Fibroblast of peridontal ligament (primary cell): ENCODE measurements around the gene JAZF1.
A peak's percentile ranks its signal among the peaks of the same experiment; 100 is the strongest.

Experiments
- DNase-seq: peaks from one replicate; pipeline ENCODE4 v3.0.0-alpha.2; 2010; ENCODE audit errors: extremely low read depth

Gene JAZF1

DNA sequence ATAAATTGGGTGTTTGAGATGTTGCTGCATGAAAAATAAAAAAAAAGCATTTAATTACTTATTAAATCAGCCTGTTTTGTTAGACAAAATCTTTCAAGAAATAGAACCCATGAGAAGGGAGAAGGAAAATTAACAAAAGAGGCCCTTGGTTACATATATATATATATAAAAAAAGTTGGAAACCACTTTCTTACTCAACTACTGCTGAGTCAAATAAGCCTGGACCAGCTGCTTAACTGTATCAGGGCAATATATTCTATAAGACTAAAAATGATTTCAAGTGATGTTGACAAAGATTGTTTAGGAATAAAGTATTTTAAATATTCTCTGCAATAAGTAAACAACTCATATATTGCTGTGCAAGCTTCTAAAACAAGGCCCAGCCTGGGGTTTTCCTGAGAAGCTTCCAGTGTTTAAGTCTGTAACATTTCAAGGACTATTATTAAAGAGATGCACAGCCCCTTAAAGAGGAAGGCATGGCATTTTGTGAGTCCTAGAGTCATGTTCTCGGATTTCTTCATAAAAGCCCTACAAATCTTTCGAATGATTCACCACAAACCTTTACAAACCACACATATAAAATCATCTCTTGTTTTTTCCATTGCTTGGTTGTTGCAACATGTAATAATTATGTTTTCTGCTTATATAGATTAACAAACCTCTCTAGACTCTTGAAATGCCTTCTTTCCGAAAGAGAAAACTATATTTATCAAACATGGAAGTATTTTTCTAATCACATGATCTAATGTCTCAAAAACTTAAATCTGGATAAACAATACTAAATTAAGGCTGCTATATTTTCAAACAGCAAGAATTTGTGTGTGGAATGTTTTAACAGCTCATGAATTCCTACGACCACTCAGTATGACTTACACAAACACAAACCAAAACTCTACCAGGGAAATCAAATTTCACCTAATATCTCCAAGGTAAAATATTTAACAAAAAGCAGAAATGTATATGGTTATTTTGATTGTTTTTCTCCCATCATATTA, 14.3 kb downstream of the JAZF1 start:
- peak; percentile 92 for DNase-seq

DNA sequence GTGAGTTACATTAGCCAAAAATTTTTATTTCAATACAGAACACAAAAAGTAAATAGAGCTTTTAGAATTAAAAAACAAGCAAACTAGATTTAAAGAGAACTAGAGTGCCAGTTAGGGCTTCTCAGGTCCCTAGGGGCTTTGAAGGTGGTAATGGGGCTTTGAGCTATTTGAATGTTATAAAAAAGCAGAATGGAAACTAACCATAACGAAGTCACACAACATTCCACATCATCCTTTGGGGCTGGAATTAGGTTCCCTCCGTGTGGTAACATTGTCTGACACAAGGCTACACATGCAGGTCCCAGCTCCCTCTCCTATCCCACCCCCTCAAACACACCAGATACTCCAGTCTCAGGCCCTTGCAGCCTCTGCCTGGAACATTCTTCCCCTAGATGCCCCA, 15.3 kb downstream of the JAZF1 start:
- no peak for DNase-seq

- peak; percentile 95 for DNase-seq
Observed at GRCh38 chr7:28163949-28164348, 16.6 kb downstream of the JAZF1 start.

GRCh38 chr7:28161331-28161730, 19.3 kb downstream of the JAZF1 start:
- no peak for DNase-seq

DNA sequence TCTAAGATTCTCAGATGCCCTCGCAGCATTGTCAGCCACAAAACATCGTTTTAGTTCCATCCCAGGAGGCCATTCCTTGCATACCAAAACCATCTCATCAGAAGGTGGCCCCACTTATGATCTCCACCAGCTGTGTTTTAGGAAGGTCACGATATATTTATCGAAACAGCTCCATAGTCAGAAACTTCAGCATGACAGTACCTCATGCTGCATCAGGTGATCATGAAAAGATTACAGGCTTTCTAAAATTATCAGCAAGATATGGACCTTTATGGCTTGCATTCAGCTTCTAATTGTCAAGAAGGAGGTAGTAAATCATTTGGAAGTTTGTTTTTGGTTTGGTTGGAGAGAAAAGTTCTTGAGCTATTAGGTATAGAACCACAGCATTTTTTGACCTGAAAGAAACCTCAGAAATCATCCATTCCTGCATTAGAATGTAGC, 20.0 kb downstream of the JAZF1 start:
- DNase-seq, result no peak

- no peak for DNase-seq
Observed at GRCh38 chr7:28157831-28158416, 22.7 kb downstream of the JAZF1 start.

DNA sequence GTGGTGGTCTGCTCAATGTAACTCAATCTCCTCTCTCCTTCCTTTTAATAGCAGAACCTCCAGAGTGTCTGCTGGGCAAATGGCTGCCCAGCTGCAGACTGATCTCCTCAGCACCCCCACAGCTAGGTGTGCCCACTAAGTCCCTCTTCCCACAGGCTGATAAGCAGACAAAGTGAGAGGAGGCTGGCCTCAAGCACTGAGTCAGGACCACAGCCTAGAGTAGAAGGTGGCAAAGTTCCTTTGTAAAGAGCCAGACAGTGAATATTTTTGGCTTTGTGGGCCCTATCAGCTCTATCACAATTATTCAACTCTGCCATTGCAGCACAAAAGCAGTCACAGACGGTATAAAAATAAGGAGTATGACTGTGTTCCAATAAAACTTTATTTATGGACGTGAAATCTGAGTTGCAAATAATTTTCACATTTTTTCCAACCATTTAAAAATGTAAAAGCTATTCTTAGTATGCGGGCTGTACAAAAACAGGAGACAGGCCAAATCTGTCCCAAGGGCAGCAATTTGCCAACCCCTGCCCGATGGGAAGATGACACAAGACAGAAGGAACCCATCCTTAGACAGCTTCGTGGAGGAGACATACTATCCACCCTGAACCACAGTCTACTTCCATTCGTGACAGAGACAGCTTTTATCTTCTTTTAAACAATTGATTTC, 23.4 kb downstream of the JAZF1 start:
- no peak for DNase-seq

DNA sequence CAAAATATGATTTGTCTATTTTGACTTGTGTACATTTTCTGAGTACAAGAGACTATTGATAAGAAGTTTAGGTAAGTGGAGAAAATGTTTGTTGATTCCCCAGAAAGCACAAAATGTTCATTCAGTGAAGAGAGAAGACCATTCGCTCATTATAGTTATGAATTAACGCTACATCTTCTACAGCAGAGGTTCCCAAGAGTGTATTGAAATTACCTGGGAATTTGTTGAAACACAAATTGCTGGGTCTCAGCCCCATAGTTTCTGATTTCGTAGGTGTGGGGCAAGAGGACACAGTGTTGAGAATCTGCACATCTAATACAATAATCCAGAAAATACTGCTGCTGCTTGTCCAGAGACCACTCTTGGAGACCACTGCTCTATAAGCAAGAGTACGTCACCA, 24.2 kb downstream of the JAZF1 start:
- DNase-seq, result no peak

DNA sequence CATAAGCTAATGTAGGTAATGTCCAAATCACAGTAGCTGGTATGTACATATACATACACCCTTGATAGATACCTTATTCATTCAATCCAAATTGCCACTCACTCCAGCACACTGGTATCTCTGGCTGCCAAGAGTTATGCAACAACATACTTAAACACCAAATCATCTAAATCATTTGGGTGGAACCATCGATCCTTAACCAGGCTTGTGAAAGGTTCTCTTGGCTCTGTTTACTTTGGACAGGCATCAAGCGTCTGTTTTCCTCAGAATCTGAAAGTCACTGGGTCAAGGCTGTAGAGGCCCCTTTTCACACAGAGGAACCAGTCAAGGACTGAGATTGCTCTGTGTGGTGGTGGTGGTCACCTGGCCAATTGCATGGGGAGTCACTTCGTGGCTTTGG, 24.6 kb downstream of the JAZF1 start:
- peak; percentile 91 for DNase-seq

DNA sequence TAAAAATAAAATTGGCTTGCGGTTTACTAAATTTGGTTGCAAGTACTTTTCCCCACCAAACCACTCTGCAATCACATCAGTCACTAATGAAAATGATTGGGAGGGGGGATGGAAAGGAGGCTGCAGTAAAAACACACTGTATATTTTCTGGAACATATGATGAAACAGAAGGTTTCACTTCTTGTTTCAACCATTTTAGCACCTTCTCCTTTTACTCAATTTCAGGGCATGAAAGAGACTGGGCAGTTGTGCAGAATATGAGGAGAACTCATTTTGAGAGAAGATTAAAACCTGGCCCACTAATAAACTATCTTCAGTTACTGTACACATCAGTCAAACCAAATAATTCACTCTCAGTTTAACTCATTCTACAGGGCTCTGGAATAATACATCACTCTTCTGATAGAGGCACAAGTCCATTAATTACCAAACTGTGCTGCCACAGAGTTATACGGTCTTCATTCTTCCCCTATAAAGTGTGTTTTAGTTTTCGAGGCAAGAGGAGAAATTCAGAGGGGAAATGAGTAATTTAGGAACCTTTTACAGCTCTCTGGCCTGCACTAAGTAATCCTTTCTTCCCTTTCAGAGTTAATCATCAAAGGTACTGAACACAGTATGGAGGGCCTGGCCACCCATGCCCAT, 25.5 kb downstream of the JAZF1 start:
- DNase-seq, result peak; percentile 34

GRCh38 chr7:28152594-28152993, 28.0 kb downstream of the JAZF1 start:
- no peak for DNase-seq

DNA sequence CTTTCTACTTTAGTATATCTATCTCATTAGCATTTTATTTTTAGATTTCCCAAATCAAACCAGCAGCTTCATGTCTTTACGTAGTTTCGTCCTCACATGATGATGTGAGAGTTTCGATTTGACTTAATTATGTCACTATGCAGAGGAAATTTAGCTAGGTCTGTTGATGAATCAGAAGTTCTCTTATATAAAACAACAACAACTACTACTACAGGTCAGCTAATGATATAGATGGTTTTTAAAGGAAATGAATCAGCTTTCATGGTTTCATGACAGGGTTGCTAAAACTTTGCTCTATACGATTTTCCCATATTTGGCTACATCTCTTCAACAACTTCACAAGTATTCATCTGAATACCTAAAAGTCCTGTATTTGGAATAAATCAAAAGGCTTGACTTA, 28.6 kb downstream of the JAZF1 start:
- peak; percentile 19 for DNase-seq

DNA sequence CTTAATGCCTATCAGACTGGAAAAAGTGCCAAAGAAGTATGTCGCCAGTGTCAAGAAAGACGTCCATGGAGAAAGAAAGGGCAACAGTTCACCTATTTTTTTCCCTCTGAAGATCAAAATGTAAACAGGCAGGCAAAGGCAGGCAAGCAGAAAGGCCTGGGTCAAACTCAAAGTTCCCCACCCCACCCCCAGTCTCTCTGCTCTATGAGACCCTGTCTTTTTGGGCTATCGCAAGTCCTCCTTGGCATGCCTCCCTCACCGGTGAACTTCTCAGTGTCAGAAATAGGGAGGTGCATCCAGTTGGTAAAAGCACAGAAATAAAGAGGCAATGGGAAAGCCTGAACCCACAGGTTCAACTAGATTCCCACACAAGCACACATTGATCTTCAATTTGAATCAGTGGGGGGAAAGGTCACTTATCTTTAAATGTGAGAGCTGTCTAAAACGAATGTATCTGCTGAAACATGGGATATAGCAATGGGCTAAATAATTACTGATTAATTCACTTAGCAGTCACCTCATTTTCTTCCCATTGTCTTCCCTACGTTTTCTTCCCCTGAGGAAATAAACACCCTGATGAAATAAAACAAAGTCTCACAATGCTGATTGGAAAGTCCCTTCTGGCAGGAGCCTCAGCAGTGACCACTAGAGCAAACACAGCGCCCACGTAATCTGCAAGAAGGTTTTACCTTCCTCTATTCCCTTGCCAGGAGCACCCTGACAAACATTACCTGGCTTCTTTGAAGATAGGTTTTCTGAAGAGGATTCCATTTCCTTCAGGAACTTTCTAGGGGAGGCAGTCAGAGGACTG, 31.1 kb downstream of the JAZF1 start:
- no peak for DNase-seq

DNA sequence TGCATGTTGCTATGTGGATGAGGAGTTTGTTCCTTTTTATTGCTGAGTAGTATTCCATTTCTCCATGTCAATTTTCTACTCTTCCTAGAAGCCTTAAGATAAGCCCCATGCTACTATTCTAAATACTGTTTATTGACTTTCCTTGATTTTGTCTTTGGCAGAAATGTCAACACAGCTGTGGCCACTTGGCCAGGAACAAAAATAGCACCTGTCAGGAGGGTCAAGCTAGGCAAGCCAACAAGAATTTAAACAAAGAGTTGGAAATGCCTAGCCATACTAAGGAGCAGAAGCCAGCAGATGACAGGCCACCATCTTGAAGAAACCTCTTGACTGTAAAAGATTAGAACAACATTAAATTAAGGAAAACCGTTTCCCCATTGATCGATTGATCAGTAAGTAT, 34.7 kb downstream of the JAZF1 start:
- no peak for DNase-seq

DNA sequence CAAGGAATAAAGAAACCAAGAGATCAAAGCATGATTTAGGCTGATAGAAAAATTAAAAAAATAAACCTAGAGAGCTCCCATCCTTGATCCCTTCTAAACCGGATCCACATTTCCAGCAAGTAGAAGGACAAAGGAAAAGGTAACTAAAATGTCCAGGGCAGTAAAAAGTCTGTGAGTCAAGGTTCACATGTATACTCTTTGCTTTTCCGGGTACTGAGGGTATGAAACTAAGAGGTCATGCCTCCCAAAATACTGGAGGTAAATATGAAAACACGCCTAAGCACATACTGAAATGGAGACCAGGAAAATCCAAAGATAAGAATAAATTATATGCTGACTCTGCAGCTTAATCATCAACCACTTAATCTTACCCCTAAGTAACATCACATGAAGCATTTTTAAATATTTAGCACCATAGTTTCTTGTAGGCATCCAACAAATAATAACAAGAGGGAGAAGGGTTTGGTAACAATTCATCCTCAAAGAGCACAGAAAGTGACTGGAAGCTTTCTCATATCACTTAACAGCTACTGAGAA, 35.4 kb downstream of the JAZF1 start:
- DNase-seq, result no peak

- no peak for DNase-seq
Observed at GRCh38 chr7:28144266-28144665, 36.3 kb downstream of the JAZF1 start.

GRCh38 chr7:28142650-28143049, 37.9 kb downstream of the JAZF1 start:
- no peak for DNase-seq

- DNase-seq, result peak; percentile 67
Observed at GRCh38 chr7:28140979-28141378, 39.6 kb downstream of the JAZF1 start.

DNA sequence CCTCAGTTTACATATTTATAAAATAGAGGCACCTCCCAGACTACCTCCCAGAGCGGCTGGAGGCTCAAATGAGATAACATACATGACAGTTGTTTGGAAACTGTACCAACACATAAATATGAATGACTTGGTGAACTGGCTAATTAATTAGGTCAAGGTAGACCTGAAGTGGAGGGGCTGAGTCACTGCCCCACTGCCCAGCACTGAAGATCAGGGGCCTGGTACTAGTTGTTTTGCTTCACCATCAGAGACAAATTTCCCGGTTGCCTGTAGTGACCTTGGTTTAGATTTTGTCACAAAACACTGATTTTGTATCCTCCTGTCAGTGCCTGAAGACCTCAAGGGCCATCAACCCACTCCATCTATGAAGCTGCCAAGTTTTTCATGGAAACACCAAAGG, 41.8 kb downstream of the JAZF1 start:
- DNase-seq, result no peak

DNA sequence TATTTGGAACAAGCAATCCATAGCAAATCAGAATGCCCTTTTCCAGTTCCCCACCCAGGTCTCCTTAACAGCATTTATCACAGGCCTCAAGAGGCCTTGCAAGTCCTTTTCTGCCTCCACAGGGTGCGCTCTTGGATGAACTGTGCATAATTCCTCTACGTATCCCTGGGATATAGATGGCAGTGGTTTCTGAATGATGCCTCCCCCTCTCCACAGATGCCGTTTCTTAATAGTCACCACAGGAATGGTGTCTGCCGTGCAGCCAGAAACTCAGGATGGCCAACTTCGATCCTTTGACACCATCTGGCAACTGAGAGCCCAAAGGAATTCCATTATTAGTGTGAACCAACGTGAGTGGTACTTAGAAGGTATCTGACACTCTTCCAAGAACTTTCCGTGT, 43.1 kb downstream of the JAZF1 start:
- DNase-seq, result no peak

DNA sequence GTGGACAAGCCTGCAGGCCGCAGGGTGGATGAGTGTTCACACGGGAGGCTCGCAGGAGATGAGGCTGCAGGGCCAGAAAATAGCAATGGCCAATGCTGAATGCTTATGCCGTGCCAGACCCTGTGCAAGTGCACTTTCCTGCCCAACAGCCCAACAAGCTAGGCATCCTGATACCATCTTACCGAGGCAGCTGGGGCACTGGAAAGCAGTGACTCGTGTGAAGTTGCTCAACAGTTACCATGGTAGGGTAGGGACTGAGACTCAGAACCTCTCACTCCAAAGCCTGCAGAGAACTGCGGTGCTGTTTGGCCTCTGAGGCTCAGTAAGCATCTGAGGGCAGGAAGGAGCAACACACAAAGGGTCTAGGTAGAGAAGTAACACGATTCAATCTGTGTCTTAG, 43.7 kb downstream of the JAZF1 start:
- DNase-seq, result no peak
